Transverse colon (tissue), 4 donors: ENCODE results near the gene OSBPL6.

Experiments used
- POLR2AphosphoS5 ChIP-seq, 3 donors: sonication (generic); formaldehyde crosslinking; IDR thresholded peaks; one replicate each; pipeline ENCODE4 v1.6.1; 2016; ENCODE audit warnings: antibody characterized with exemption in 3 of 3
- TF ChIP-seq, protein P1 (sequence below), 5 experiments: fragments of 200-600 bp in 3 of 5; fragments of 450-650 bp in 2 of 5; sonication (generic) in 3 of 5; IDR thresholded peaks; 1 replicate in 2 of 5; 2 replicates in 3 of 5; pipeline ENCODE4 v1.5.1; 2016 to 2017; ENCODE audit warnings: antibody characterized with exemption in 5 of 5, inconsistent platforms in 3 of 5, mild to moderate bottlenecking in 2 of 5, moderate library complexity in 1 of 5

DNA sequence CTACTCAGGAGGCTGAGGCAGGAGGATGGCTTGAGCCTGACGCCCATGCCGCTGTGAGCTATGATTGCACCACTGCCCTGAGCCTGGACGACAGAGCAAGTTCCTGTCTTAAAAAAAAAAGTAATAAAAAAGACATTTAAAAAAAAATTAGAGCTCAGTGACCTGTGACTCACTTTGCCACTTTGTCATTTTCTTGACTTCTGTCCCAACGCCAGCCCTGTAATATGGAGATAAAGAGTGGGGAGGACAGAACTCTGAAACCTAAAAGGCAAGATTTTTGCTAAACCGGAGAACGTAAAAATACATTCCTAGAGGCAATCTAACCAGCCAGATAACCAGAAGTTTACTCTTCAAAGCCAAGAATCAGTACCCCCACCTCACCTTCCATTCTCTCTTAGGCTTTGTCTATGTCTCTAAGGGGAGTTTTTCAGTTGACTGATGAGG is 207.7 kb downstream of the OSBPL6 start:
- no peak for TF ChIP-seq POLR2AphosphoS5 (IDR thresholded peaks at IDR 0.05)
- TF ChIP-seq, protein P1, sequence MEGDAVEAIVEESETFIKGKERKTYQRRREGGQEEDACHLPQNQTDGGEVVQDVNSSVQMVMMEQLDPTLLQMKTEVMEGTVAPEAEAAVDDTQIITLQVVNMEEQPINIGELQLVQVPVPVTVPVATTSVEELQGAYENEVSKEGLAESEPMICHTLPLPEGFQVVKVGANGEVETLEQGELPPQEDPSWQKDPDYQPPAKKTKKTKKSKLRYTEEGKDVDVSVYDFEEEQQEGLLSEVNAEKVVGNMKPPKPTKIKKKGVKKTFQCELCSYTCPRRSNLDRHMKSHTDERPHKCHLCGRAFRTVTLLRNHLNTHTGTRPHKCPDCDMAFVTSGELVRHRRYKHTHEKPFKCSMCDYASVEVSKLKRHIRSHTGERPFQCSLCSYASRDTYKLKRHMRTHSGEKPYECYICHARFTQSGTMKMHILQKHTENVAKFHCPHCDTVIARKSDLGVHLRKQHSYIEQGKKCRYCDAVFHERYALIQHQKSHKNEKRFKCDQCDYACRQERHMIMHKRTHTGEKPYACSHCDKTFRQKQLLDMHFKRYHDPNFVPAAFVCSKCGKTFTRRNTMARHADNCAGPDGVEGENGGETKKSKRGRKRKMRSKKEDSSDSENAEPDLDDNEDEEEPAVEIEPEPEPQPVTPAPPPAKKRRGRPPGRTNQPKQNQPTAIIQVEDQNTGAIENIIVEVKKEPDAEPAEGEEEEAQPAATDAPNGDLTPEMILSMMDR (IDR thresholded peaks at IDR 0.05): no peak
